A549 (cell line): ENCODE data around the gene ADGRG6. TPM values are rescaled to one million over a fixed set of nuclear protein-coding genes. Genes with fewer than 3 reads are reported as not detected.

Source experiments
- ATAC-seq, 2 experiments: fragments of 200-7000 bp in 1 of 2; fragments of >200 bp in 1 of 2; cut with Nextera tagmentation in 1 of 2; cut with Tn5 transposase in 1 of 2; 3 replicates each; pipeline versions ENCODE4 v1.8.0 to v1.9.1; 2018 to 2020; ENCODE audit warnings: mild to moderate bottlenecking in 1 of 2, moderate library complexity in 1 of 2
- CTCF ChIA-PET: fragments of 300-600 bp; sonication (Branson Sonifier 250); formaldehyde crosslinking; extraction: SDS; loops from one replicate; lab custom pipeline; 2021; ENCODE audit warnings: antibody characterized with exemption, inconsistent platforms; lab: Yijun Ruan, JAX
- POLR2A ChIA-PET: fragments of 350-600 bp; formaldehyde crosslinking; extraction: SDS; loops from one replicate; lab custom pipeline; 2021; ENCODE audit warnings: antibody characterized with exemption, inconsistent platforms; lab: Yijun Ruan, JAX
- DNase-seq, 2 experiments: peaks; one replicate each; pipeline versions ENCODE4 v3.0.0 to v3.0.0-alpha.2; 2011 to 2016; ENCODE audit warnings: low read depth in 1 of 2, low spot score in 1 of 2
- FAIRE-seq: peaks from 2 replicates; lab custom pipeline; 2011; peaks lifted over from hg19 to GRCh38; lab: Jason Lieb, UNC
- H3K27ac ChIP-seq, 2 experiments: fragments of >200 bp; sonication (Bioruptor Twin); formaldehyde crosslinking; 3 replicates each; pipeline ENCODE4 v1.5.1; 2016 to 2017
- H3K4me1 ChIP-seq: fragments of >200 bp; sonication (Bioruptor Twin); formaldehyde crosslinking; 3 replicates; pipeline ENCODE4 v1.6.1; 2016
- H3K4me2 ChIP-seq: fragments of >200 bp; sonication (Bioruptor Twin); formaldehyde crosslinking; 3 replicates; pipeline ENCODE4 v1.6.1; 2016
- H3K4me3 ChIP-seq: fragments of >200 bp; sonication (Bioruptor Twin); formaldehyde crosslinking; 3 replicates; pipeline ENCODE4 v1.5.1; 2016
- H3K9me3 ChIP-seq: fragments of >200 bp; sonication (Bioruptor Twin); formaldehyde crosslinking; 3 replicates; pipeline ENCODE4 v1.6.1; 2016
- BHLHE40 ChIP-seq: IDR thresholded peaks from 2 replicates; pipeline ENCODE4 v1.6.1; 2012; ENCODE audit warnings: low read depth, low read length, inconsistent platforms
- CHD4 ChIP-seq: fragments of 200-600 bp; sonication (generic); IDR thresholded peaks from 2 replicates; pipeline ENCODE4 v1.6.1; 2016; ENCODE audit warnings: antibody characterized with exemption, mild to moderate bottlenecking, borderline replicate concordance
- EHF ChIP-seq: fragments of 250-450 bp; sonication (Bioruptor Pico); IDR thresholded peaks from 2 replicates; pipeline ENCODE4 v1.5.0; 2020; ENCODE audit warnings: mild to moderate bottlenecking
- EP300 ChIP-seq, 2 experiments: fragments of >200 bp; sonication (Bioruptor Twin); formaldehyde crosslinking; IDR thresholded peaks; 2 replicates in 1 of 2; 3 replicates in 1 of 2; pipeline ENCODE4 v1.6.1; 2016 to 2017
- ESRRA ChIP-seq: fragments of 150-350 bp; IDR thresholded peaks from 2 replicates; pipeline ENCODE4 v1.6.1; 2014; ENCODE audit warnings: mild to moderate bottlenecking, low read length, borderline replicate concordance
- FOXS1 ChIP-seq: fragments of 250-450 bp; sonication (Bioruptor Pico); IDR thresholded peaks from 2 replicates; pipeline ENCODE4 v1.5.0; 2020; ENCODE audit warnings: mild to moderate bottlenecking, moderate library complexity
- JUN ChIP-seq, 2 experiments: fragments of >200 bp; sonication (Bioruptor Twin); formaldehyde crosslinking; IDR thresholded peaks; 2 replicates in 1 of 2; 3 replicates in 1 of 2; pipeline ENCODE4 v1.6.1; 2016 to 2017
- KDM1A ChIP-seq: fragments of 200-600 bp; sonication (generic); IDR thresholded peaks from 2 replicates; pipeline ENCODE4 v1.6.1; 2016; ENCODE audit warnings: low read depth, mild to moderate bottlenecking
- KDM5A ChIP-seq: fragments of 200-600 bp; sonication (generic); IDR thresholded peaks from 2 replicates; pipeline ENCODE4 v1.6.1; 2016; ENCODE audit warnings: antibody characterized with exemption, mild to moderate bottlenecking
- NPAS2 ChIP-seq: fragments of 250-450 bp; sonication (Bioruptor Pico); IDR thresholded peaks from 2 replicates; pipeline ENCODE4 v1.8.0; 2022; ENCODE audit warnings: mild to moderate bottlenecking, moderate library complexity, borderline replicate concordance
- PHF8 ChIP-seq: fragments of 200-600 bp; sonication (generic); IDR thresholded peaks from 2 replicates; pipeline ENCODE4 v1.6.1; 2016; ENCODE audit warnings: low read depth, mild to moderate bottlenecking, antibody characterized with exemption, moderate library complexity, borderline replicate concordance
- RNF2 ChIP-seq: fragments of 200-600 bp; sonication (generic); IDR thresholded peaks from 2 replicates; pipeline ENCODE4 v1.6.1; 2016; ENCODE audit warnings: low read depth, mild to moderate bottlenecking, antibody characterized with exemption, moderate library complexity, borderline replicate concordance
- SMC3 ChIP-seq: fragments of >200 bp; sonication (Bioruptor Twin); formaldehyde crosslinking; IDR thresholded peaks from 3 replicates; pipeline ENCODE4 v1.6.1; 2018; ENCODE audit warnings: inconsistent platforms
- SREBF2 ChIP-seq: fragments of 450-650 bp; IDR thresholded peaks from 2 replicates; pipeline ENCODE4 v1.6.1; 2014; ENCODE audit warnings: mild to moderate bottlenecking, moderate library complexity
- TFCP2L1 ChIP-seq: fragments of 250-450 bp; sonication (Bioruptor Pico); IDR thresholded peaks from 2 replicates; pipeline ENCODE4 v1.5.0; 2021; ENCODE audit warnings: mild to moderate bottlenecking
- TP53 ChIP-seq: fragments of 250-450 bp; sonication (Bioruptor Pico); IDR thresholded peaks from 2 replicates; pipeline ENCODE4 v1.5.0; 2021; ENCODE audit warnings: mild to moderate bottlenecking, moderate library complexity
- ZC3H11A ChIP-seq: fragments of 450-650 bp; IDR thresholded peaks from 2 replicates; pipeline ENCODE4 v1.6.1; 2014; ENCODE audit warnings: antibody characterized with exemption, mild to moderate bottlenecking
- WGBS: methylation state at CpG from one replicate; pipeline ENCODE4 v1.1.6; 2017; ENCODE audit errors: missing lambda C conversion rate; 5-methylcytosine and 5-hydroxymethylcytosine counted together
- polyA plus RNA-seq, 4 experiments: library from polyadenylated mRNA; depleted of rRNA in 3 of 4; stranded (reverse); fragments of >200 nt; fragmentation: RNase III in 1 of 4; extraction: RNeasy Plus Mini Kit Qiagen cat#74134 plus additional on column Dnase treatment in 1 of 4; gene quantifications; 2 replicates in 3 of 4; 3 replicates in 1 of 4; pipeline ENCODE4 v1.2.3, GENCODE V29; 2011 to 2017
- TF ChIP-seq, protein P1 (sequence below): fragments of 450-650 bp; IDR thresholded peaks from 2 replicates; pipeline ENCODE4 v1.6.1; 2014; ENCODE audit warnings: antibody characterized with exemption
- TF ChIP-seq, protein P2 (sequence below): IDR thresholded peaks from 2 replicates; pipeline ENCODE4 v1.6.1; 2012
- TF ChIP-seq, protein P3 (sequence below): IDR thresholded peaks from 2 replicates; pipeline ENCODE4 v1.6.1; 2012
- TF ChIP-seq, protein P4 (sequence below): fragments of 150-350 bp; IDR thresholded peaks from 2 replicates; pipeline ENCODE4 v1.6.1; 2014; ENCODE audit warnings: low read depth, mild to moderate bottlenecking, low read length
- TF ChIP-seq, protein P5 (sequence below): fragments of >200 bp; sonication (Bioruptor Twin); formaldehyde crosslinking; IDR thresholded peaks from 3 replicates; pipeline ENCODE4 v1.6.1; 2016

ADGRG6 gene
- polyA plus RNA-seq, 2 of the 4 experiments (the other 2 are of a cell fraction), result 55.4 to 181 TPM

GRCh38 chr6:142355520-142356174, 53.8 kb downstream of the ADGRG6 start:
- DNase-seq (no peak), FAIRE-seq (no peak), ATAC-seq (peak; percentile 54 to 57; a peak in 3 of 6 replicates)
- TF ChIP-seq SMC3 (no peak), EP300 (IDR thresholded peaks at IDR 0.05) (0 out of 5 replicates have a peak, but pooled peaks of 1 of the 2 experiments have one; percentile 28)
- 27% methylated on average over 7 of the region's 7 CpGs for WGBS
- ChIA-PET POLR2A (no interaction called here), CTCF (interaction anchor here (1.0 to 1.9 kb wide), 5 partner anchors 8 to 209 kb away, joined by 3 to 5 read pairs (median 4); partner anchors contain the start of genes ADGRG6, NMBR and VTA1)
- Histone ChIP-seq H3K4me3 (no peak overlapping the region), H3K4me1 (peaks cover 81% of the 10 kb centered on the region), H3K4me2 (peak overlapping the region; percentile 74), H3K9me3 (peaks cover 8% of the 10 kb centered on the region; the same call in 1 of the 3 replicates), H3K27ac (peak overlapping the region; percentile 70 to 80)

GRCh38 chr6:142356201-142356883, 54.5 kb downstream of the ADGRG6 start:
- TF ChIP-seq, protein P1, sequence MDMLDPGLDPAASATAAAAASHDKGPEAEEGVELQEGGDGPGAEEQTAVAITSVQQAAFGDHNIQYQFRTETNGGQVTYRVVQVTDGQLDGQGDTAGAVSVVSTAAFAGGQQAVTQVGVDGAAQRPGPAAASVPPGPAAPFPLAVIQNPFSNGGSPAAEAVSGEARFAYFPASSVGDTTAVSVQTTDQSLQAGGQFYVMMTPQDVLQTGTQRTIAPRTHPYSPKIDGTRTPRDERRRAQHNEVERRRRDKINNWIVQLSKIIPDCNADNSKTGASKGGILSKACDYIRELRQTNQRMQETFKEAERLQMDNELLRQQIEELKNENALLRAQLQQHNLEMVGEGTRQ, result peak; percentile 13; the same call in 1 of the 2 replicates
- no peak for TF ChIP-seq RNF2
- Histone ChIP-seq H3K4me3 (no peak overlapping the region), H3K4me1 (peaks cover 88% of the 10 kb centered on the region), H3K27ac (peak overlapping the region; percentile 70 to 80), H3K4me2 (peak overlapping the region; percentile 74), H3K9me3 (peaks cover 4% of the 10 kb centered on the region; the same call in 1 of the 3 replicates)
- FAIRE-seq, result no peak
- POLR2A ChIA-PET, result interaction anchor here (1.3 kb wide), 1 partner anchor 17 kb away, joined by 3 read pairs; no protein-coding TSS in a partner anchor
- DNase-seq, result peak in 1 of 2 experiments; percentile 29
- 43% methylated on average over 5 of the region's 5 CpGs for WGBS
- ATAC-seq, result peak in 1 of 2 experiments; percentile 39; a peak in 3 of 6 replicates
- CTCF ChIA-PET, result interaction anchor here (1.0 to 1.9 kb wide), 6 partner anchors 9 to 209 kb away, joined by 3 to 5 read pairs (median 4); partner anchors contain the start of genes ADGRG6, NMBR and VTA1

- POLR2A ChIA-PET, result interaction anchor here (1.3 kb wide), 1 partner anchor 16 kb away, joined by 3 read pairs; no protein-coding TSS in a partner anchor
- DNase-seq (no peak), ATAC-seq (no peak), FAIRE-seq (no peak)
- H3K4me1 ChIP-seq, result peaks cover 94% of the 10 kb centered on the region
- WGBS, result 71% methylated on average over 1 of the region's 1 CpG
- peak overlapping the region; percentile 70 to 80 for H3K27ac ChIP-seq
- H3K9me3 ChIP-seq, result no peaks in the 10 kb centered on the region
- no peak for TF ChIP-seq JUN (IDR thresholded peaks at IDR 0.05)
- TF ChIP-seq TP53 (CRISPR knock-in tag), result no peak
- no peak for TF ChIP-seq PHF8
- TF ChIP-seq NPAS2 (CRISPR knock-in tag), result no peak
- TF ChIP-seq, protein P2, sequence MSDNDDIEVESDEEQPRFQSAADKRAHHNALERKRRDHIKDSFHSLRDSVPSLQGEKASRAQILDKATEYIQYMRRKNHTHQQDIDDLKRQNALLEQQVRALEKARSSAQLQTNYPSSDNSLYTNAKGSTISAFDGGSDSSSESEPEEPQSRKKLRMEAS, result no peak
- no peak for TF ChIP-seq ZC3H11A
- no peak for TF ChIP-seq RNF2
- TF ChIP-seq, protein P3, sequence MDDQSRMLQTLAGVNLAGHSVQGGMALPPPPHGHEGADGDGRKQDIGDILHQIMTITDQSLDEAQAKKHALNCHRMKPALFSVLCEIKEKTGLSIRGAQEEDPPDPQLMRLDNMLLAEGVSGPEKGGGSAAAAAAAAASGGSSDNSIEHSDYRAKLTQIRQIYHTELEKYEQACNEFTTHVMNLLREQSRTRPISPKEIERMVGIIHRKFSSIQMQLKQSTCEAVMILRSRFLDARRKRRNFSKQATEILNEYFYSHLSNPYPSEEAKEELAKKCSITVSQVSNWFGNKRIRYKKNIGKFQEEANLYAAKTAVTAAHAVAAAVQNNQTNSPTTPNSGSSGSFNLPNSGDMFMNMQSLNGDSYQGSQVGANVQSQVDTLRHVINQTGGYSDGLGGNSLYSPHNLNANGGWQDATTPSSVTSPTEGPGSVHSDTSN, result no peak
- TF ChIP-seq, protein P1, result no peak
- no peak for TF ChIP-seq ESRRA
- TF ChIP-seq KDM1A, result no peak
- no peak for TF ChIP-seq CHD4
- no peak for TF ChIP-seq EHF
- TF ChIP-seq, protein P4, sequence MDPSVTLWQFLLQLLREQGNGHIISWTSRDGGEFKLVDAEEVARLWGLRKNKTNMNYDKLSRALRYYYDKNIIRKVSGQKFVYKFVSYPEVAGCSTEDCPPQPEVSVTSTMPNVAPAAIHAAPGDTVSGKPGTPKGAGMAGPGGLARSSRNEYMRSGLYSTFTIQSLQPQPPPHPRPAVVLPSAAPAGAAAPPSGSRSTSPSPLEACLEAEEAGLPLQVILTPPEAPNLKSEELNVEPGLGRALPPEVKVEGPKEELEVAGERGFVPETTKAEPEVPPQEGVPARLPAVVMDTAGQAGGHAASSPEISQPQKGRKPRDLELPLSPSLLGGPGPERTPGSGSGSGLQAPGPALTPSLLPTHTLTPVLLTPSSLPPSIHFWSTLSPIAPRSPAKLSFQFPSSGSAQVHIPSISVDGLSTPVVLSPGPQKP, result no peak
- TF ChIP-seq BHLHE40, result no peak
- TF ChIP-seq FOXS1 (CRISPR knock-in tag), result no peak
- TF ChIP-seq, protein P5, sequence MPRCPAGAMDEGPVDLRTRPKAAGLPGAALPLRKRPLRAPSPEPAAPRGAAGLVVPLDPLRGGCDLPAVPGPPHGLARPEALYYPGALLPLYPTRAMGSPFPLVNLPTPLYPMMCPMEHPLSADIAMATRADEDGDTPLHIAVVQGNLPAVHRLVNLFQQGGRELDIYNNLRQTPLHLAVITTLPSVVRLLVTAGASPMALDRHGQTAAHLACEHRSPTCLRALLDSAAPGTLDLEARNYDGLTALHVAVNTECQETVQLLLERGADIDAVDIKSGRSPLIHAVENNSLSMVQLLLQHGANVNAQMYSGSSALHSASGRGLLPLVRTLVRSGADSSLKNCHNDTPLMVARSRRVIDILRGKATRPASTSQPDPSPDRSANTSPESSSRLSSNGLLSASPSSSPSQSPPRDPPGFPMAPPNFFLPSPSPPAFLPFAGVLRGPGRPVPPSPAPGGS, result no peak
- no peak for TF ChIP-seq SREBF2
- TF ChIP-seq TFCP2L1 (CRISPR knock-in tag), result no peak
- TF ChIP-seq KDM5A, result no peak
- H3K4me3 ChIP-seq, result no peak overlapping the region
- peak overlapping the region; percentile 74 for H3K4me2 ChIP-seq
- CTCF ChIA-PET, result interaction anchor here (1.0 to 1.9 kb wide), 5 partner anchors 9 to 55 kb away, joined by 3 to 4 read pairs (median 3); partner anchors contain the start of gene ADGRG6
Observed at GRCh38 chr6:142356884-142357225, 55.0 kb downstream of the ADGRG6 start.
